Measurements from ENCODE around the gene DLGAP1. TPM values are rescaled to one million over a fixed set of nuclear protein-coding genes. Genes with fewer than 3 reads are reported as not detected.

DLGAP1 gene
- total RNA-seq, 1 donor from 2014 or later, result 3.2 TPM

GRCh38 chr18:4453567-4453873, 1.6 kb downstream of the DLGAP1 start:
- intact Hi-C loops (cut with DNase I), result no loop called here

GRCh38 chr18:4450065-4450658, 4.9 kb downstream of the DLGAP1 start:
- intact Hi-C loops (cut with DNase I), result no loop called here
- TF ChIP-seq POLR2AphosphoS5 (IDR thresholded peaks at IDR 0.05; ENCODE audit: insufficient read depth in 1 of 2, low read depth in 1 of 2) (no peak), POLR2A (IDR thresholded peaks at IDR 0.05) (no peak), CTCF (IDR thresholded peaks at IDR 0.05) (no peak)
- H3K27me3 ChIP-seq, result no peaks in the 10 kb centered on the region
- no peaks in the 10 kb centered on the region for H3K36me3 ChIP-seq
- no peak overlapping the region for H3K27ac ChIP-seq
- H3K4me1 ChIP-seq, result peaks cover 9% of the 10 kb centered on the region
- H3K4me3 ChIP-seq, result no peak overlapping the region
- no peak for DNase-seq (ENCODE audit: extremely low spot score in 2 of 2)
- H3K9me3 ChIP-seq, result no peaks in the 10 kb centered on the region

More at GRCh38 chr18:4453567-4453873, 1.6 kb downstream of the DLGAP1 start:
- Histone ChIP-seq H3K9me3 (no peaks in the 10 kb centered on the region), H3K4me1 (peaks cover 9% of the 10 kb centered on the region), H3K4me3 (peak overlapping the region; percentile 35 to 39), H3K27me3 (no peaks in the 10 kb centered on the region), H3K27ac (no peak overlapping the region), H3K36me3 (no peaks in the 10 kb centered on the region)
- TF ChIP-seq CTCF (IDR thresholded peaks at IDR 0.05) (no peak), POLR2AphosphoS5 (IDR thresholded peaks at IDR 0.05; ENCODE audit: insufficient read depth in 1 of 2, low read depth in 1 of 2) (no peak), POLR2A (IDR thresholded peaks at IDR 0.05) (no peak)
- no peak for DNase-seq (ENCODE audit: extremely low spot score in 2 of 2)

DNA sequence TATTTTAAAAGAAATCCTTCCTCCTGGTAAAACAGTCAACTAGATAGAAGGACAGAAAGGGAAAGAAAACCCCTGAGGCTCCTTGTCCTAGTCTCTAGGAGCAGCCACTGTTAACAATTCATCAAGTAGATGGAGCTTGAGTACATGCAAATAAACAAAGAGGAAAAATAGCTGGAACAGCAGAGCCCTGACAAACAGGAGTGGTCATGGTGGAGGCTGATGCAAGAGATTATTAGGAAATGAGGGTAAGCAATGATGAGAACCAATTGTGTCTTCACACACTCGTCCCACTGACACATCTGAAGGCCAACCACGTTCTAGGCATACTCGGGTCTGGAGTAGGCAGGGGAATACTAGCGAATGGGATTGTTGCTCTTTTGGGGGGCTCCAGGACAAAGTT, 9.2 kb downstream of the DLGAP1 start:
- Histone ChIP-seq H3K9me3 (no peaks in the 10 kb centered on the region), H3K4me3 (no peak overlapping the region), H3K36me3 (no peaks in the 10 kb centered on the region), H3K4me1 (no peaks in the 10 kb centered on the region), H3K27ac (no peak overlapping the region), H3K27me3 (no peaks in the 10 kb centered on the region)
- TF ChIP-seq POLR2AphosphoS5 (IDR thresholded peaks at IDR 0.05; ENCODE audit: insufficient read depth in 1 of 2, low read depth in 1 of 2) (no peak), CTCF (IDR thresholded peaks at IDR 0.05) (no peak), POLR2A (IDR thresholded peaks at IDR 0.05) (no peak)
- DNase-seq (ENCODE audit: extremely low spot score in 2 of 2), result no peak
- intact Hi-C loops (cut with DNase I), result no loop called here

GRCh38 chr18:4444306-4444705, 10.8 kb downstream of the DLGAP1 start:
- H3K4me3 ChIP-seq, result no peak overlapping the region
- no peaks in the 10 kb centered on the region for H3K4me1 ChIP-seq
- no peak for TF ChIP-seq POLR2AphosphoS5 (IDR thresholded peaks at IDR 0.05; ENCODE audit: insufficient read depth in 1 of 2, low read depth in 1 of 2)
- no peak for TF ChIP-seq POLR2A (IDR thresholded peaks at IDR 0.05)
- no peak for TF ChIP-seq CTCF (IDR thresholded peaks at IDR 0.05)
- H3K36me3 ChIP-seq, result no peaks in the 10 kb centered on the region
- H3K27ac ChIP-seq, result no peak overlapping the region
- no peak for DNase-seq (ENCODE audit: extremely low spot score in 2 of 2)
- no peaks in the 10 kb centered on the region for H3K27me3 ChIP-seq
- H3K9me3 ChIP-seq, result no peaks in the 10 kb centered on the region
- intact Hi-C loops (cut with DNase I), result no loop called here

GRCh38 chr18:4441098-4441497, 14.0 kb downstream of the DLGAP1 start:
- Histone ChIP-seq H3K9me3 (no peaks in the 10 kb centered on the region), H3K27me3 (no peaks in the 10 kb centered on the region), H3K4me3 (no peak overlapping the region), H3K36me3 (no peaks in the 10 kb centered on the region), H3K4me1 (no peaks in the 10 kb centered on the region), H3K27ac (no peak overlapping the region)
- intact Hi-C loops (cut with DNase I), result no loop called here
- TF ChIP-seq CTCF (IDR thresholded peaks at IDR 0.05), result no peak
- TF ChIP-seq POLR2A (IDR thresholded peaks at IDR 0.05), result no peak
- no peak for TF ChIP-seq POLR2AphosphoS5 (IDR thresholded peaks at IDR 0.05; ENCODE audit: insufficient read depth in 1 of 2, low read depth in 1 of 2)
- DNase-seq (ENCODE audit: extremely low spot score in 2 of 2), result no peak
